ENCODE results near the gene KIAA0232. TPM values are rescaled to one million over a fixed set of nuclear protein-coding genes. Genes with fewer than 3 reads are reported as not detected.
"Not testable (repeated sequence)": the region's sequence is repeated elsewhere in the genome, so short reads cannot be mapped to it uniquely, and the experiment has no call there.

Gene KIAA0232
- total RNA-seq, 4 donors from 2014 or later: 39.4 to 66.6 (median 47.1) TPM

DNA sequence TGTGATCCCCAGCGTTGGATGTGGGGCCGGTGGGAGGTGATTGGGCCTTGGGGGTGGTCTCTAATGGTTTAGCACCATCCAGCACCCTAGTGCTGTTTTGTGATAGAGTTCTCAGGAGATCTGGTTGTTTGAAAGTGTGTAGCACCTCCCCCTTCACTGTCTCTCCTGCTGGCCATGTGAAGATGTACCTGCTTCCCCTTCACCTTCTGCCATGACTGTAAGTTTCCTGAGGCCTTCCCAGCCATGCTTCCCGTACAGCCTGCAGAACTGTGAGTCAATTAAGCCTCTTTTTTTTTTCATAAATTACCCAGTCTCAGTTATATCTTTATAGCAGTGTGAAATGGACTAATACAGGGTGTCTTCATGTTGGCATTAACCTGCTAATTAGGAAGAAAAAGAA is 107.8 kb downstream of the KIAA0232 start:
- Histone ChIP-seq H3K36me3 (no peaks in the 10 kb centered on the region), H3K9me3 (no peaks in the 10 kb centered on the region), H3K4me1 (peaks cover 0 to 41% (median 13%) of the 10 kb centered on the region in 3 donors), H3K4me3 (no peak overlapping the region), H3K27me3 (no peaks in the 10 kb centered on the region), H3K27ac (no peak overlapping the region)
- TF ChIP-seq EP300 (IDR thresholded peaks at IDR 0.05) (no peak), POLR2A (IDR thresholded peaks at IDR 0.05) (no peak), POLR2AphosphoS5 (IDR thresholded peaks at IDR 0.05) (no peak), CTCF (IDR thresholded peaks at IDR 0.05) (no peak)
- no peak for ATAC-seq
- 87 to 89% methylated on average over 1 to 3 of the region's 3 CpGs for WGBS, 2 donors (ENCODE audit: low coverage in 1 of 2)

DNA sequence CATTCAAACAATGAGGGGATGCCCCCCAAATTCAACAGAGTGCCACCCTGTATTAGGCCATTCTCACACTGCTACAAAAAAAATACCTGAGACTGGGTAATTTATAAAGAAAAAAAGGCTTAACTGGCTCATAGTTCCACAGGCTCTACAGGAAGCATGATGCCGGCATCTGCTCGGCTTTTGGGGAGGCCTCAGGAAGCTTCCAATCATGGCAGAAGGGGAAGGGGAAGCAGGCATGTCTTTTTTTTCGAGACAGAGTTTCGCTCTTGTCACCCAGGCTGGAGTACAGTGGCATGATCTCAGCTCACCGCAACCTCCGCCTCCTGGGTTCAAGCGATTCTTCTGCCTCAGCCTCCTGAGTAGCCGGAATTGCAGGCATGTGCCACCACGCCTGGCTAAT is 108.4 kb downstream of the KIAA0232 start:
- H3K4me3 ChIP-seq, H3K27me3 ChIP-seq, H3K36me3 ChIP-seq, ATAC-seq, H3K9me3 ChIP-seq: not testable (repeated sequence)
- peak overlapping the region in 1 of 4 donors; percentile 55 for H3K27ac ChIP-seq
- WGBS, 2 donors (ENCODE audit: low coverage in 1 of 2): 100% methylated on average over 8 of the region's 9 CpGs; no CpG with 5 or more reads in 1 of the 2 donors
- H3K4me1 ChIP-seq: peaks cover 0 to 35% (median 8%) of the 10 kb centered on the region in 3 donors

DNA sequence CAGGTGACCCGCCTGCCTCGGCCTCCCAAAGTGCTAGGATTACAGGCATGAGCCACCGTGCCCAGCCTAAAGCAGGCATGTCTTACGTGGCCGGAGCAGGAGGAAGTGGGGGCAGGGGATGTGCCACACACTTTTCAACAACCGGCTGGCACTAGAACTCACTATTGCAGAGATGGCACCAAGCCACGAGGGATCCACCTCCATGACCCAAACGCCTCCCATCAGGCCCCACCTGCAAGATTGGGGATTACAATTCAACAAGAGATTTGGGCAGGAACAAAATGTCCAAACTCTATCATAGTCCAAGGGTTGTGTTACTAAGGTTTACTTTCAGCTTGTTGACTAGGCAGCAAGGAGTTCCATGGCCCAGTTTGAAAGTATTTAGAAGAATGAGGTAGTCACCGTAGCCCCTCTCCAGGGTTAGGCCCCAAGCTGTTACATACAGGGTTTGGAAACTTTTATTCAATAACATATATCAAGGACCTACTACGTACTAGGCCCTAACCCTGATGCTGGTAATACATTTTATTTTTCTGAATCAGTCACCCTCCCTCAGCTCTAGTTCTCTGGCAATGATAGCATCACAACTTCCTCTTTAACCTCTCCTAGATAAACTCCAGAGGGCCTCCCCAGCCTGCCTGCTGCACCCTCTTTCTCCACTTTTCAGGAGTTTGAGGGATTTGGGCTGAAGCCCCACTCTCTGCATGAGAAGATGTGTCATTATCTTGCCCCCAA is 109.1 kb downstream of the KIAA0232 start:
- Histone ChIP-seq H3K27ac (peak overlapping the region in 3 of 4 donors; percentile 26 to 55 (median 38)), H3K27me3 (no peaks in the 10 kb centered on the region), H3K36me3 (no peaks in the 10 kb centered on the region), H3K9me3 (no peaks in the 10 kb centered on the region), H3K4me1 (peaks cover 0 to 29% (median 2%) of the 10 kb centered on the region in 3 donors), H3K4me3 (no peak overlapping the region)
- ATAC-seq: no peak
- 81 to 86% methylated on average over 2 of the region's 10 CpGs for WGBS, 2 donors (ENCODE audit: low coverage in 1 of 2)
- no peak for TF ChIP-seq CTCF (IDR thresholded peaks at IDR 0.05)
- TF ChIP-seq POLR2AphosphoS5 (IDR thresholded peaks at IDR 0.05): no peak
- TF ChIP-seq EP300 (IDR thresholded peaks at IDR 0.05): no peak
- TF ChIP-seq POLR2A (IDR thresholded peaks at IDR 0.05): no peak

- Histone ChIP-seq H3K9me3 (no peaks in the 10 kb centered on the region), H3K4me3 (peak overlapping the region in 1 of 2 donors; percentile 23), H3K27ac (peak overlapping the region in 3 of 4 donors; percentile 26 to 55 (median 38)), H3K36me3 (no peaks in the 10 kb centered on the region), H3K27me3 (no peaks in the 10 kb centered on the region), H3K4me1 (peaks cover 0 to 21% (median 0%) of the 10 kb centered on the region in 3 donors)
- WGBS, 2 donors (ENCODE audit: low coverage in 1 of 2): 44 to 70% methylated on average over 2 to 5 of the region's 20 CpGs
- ATAC-seq: peak; percentile 68
- TF ChIP-seq POLR2A (IDR thresholded peaks at IDR 0.05): no peak
- no peak for TF ChIP-seq POLR2AphosphoS5 (IDR thresholded peaks at IDR 0.05)
- peak in 1 of 4 experiments; percentile 25 for TF ChIP-seq CTCF (IDR thresholded peaks at IDR 0.05)
- TF ChIP-seq EP300 (IDR thresholded peaks at IDR 0.05): no peak
Measured at GRCh38 chr4:6892190-6892908, 109.8 kb downstream of the KIAA0232 start.

DNA sequence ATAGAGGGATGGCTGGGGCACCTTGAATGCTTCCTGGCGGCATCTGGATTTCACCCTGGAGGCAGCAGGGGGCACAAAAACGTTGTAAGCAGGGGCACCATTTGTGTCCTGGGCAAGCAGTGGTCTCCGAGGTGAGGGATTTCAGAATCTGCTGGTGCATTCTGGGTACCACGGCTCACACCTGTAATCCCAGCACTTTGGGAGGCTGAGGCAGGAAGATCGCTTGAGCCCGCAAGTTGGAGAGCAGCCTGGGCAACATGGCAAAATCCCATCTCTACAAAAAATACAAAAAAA is 110.3 kb downstream of the KIAA0232 start:
- Histone ChIP-seq H3K27me3 (no peaks in the 10 kb centered on the region), H3K4me3 (no peak overlapping the region), H3K27ac (peak overlapping the region in 2 of 4 donors; percentile 38 to 55), H3K4me1 (peaks cover 0 to 18% (median 0%) of the 10 kb centered on the region in 3 donors), H3K9me3 (no peaks in the 10 kb centered on the region), H3K36me3 (no peaks in the 10 kb centered on the region)
- TF ChIP-seq POLR2AphosphoS5 (IDR thresholded peaks at IDR 0.05) (no peak), CTCF (IDR thresholded peaks at IDR 0.05) (no peak), POLR2A (IDR thresholded peaks at IDR 0.05) (no peak), EP300 (IDR thresholded peaks at IDR 0.05) (no peak)
- 72% methylated on average over 6 of the region's 6 CpGs; no CpG with 5 or more reads in 1 of the 2 donors for WGBS, 2 donors (ENCODE audit: low coverage in 1 of 2)
- ATAC-seq: no peak

Measured in gastroesophageal sphincter (tissue), 4 donors.